ENCODE data around the gene JAKMIP1.

JAKMIP1 gene

GRCh38 chr4:5992171-5992827 lies 208.1 kb downstream of the JAKMIP1 start:
- Histone ChIP-seq H3K27me3 (ENCODE audit: insufficient read depth, low read length, poor library complexity, severe bottlenecking) (no peaks in the 10 kb centered on the region), H3K79me2 (ENCODE audit: insufficient read depth, low read length) (no peaks in the 10 kb centered on the region), H3K9me3 (ENCODE audit: insufficient read depth, low read depth, low read length) (no peaks in the 10 kb centered on the region; the same call in 1 of the 2 replicates), H3K36me3 (ENCODE audit: insufficient read depth, low read length) (no peaks in the 10 kb centered on the region), H4K20me1 (ENCODE audit: insufficient read depth, low read length, poor library complexity, severe bottlenecking) (no peaks in the 10 kb centered on the region), H2AFZ (ENCODE audit: low read length) (no peak overlapping the region), H3K9me2 (replicated peaks; ENCODE audit: low read depth, low read length) (no peaks in the 10 kb centered on the region), H3K4me3 (ENCODE audit: low read length, poor library complexity, severe bottlenecking) (no peak overlapping the region), H3K4me2 (ENCODE audit: low read depth, low read length, poor library complexity, severe bottlenecking) (no peak overlapping the region), H3F3A (ENCODE audit: low read depth) (no peaks in the 10 kb centered on the region), H3K9ac (ENCODE audit: low read depth, low read length, poor library complexity, severe bottlenecking) (no peak overlapping the region), H3K4me1 (ENCODE audit: insufficient read depth, low read length, poor library complexity, severe bottlenecking) (no peaks in the 10 kb centered on the region)
- TF ChIP-seq EZH2phosphoT487 (IDR thresholded peaks at IDR 0.05; ENCODE audit: borderline replicate concordance) (no peak), CTCF (conservative IDR thresholded peaks at IDR 0.05; ENCODE audit: low read length) (no peak)

DNA sequence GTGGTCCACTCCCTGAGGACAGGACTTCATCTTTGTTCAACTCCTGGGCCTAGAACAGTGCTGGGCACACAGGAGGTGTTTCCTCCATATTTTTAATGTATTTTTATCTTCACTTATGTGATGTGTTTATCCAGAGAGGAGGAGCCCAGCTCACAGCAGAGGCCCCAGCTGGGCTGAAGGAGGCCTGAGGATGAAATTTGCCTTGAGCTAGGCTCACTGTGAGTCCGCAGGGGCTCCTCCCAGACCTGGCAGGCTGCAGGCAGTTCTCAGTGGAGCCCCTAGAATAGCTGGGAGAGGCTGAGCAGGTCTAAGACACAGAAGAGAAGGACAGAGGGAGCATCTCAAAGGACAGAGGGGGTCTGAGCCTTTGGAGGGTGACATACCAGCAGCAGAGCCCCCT lies 208.9 kb downstream of the JAKMIP1 start:
- Histone ChIP-seq H3K36me3 (ENCODE audit: insufficient read depth, low read length) (no peaks in the 10 kb centered on the region), H3K9me3 (ENCODE audit: insufficient read depth, low read depth, low read length) (no peaks in the 10 kb centered on the region; the same call in 1 of the 2 replicates), H3K27me3 (ENCODE audit: insufficient read depth, low read length, poor library complexity, severe bottlenecking) (no peaks in the 10 kb centered on the region), H3K9me2 (replicated peaks; ENCODE audit: low read depth, low read length) (no peaks in the 10 kb centered on the region), H3F3A (ENCODE audit: low read depth) (no peaks in the 10 kb centered on the region), H3K4me3 (ENCODE audit: low read length, poor library complexity, severe bottlenecking) (no peak overlapping the region), H3K9ac (ENCODE audit: low read depth, low read length, poor library complexity, severe bottlenecking) (no peak overlapping the region), H3K4me2 (ENCODE audit: low read depth, low read length, poor library complexity, severe bottlenecking) (no peak overlapping the region), H4K20me1 (ENCODE audit: insufficient read depth, low read length, poor library complexity, severe bottlenecking) (no peaks in the 10 kb centered on the region), H3K4me1 (ENCODE audit: insufficient read depth, low read length, poor library complexity, severe bottlenecking) (no peaks in the 10 kb centered on the region), H3K79me2 (ENCODE audit: insufficient read depth, low read length) (no peaks in the 10 kb centered on the region), H2AFZ (ENCODE audit: low read length) (no peak overlapping the region)
- no peak for TF ChIP-seq EZH2phosphoT487 (IDR thresholded peaks at IDR 0.05; ENCODE audit: borderline replicate concordance)
- no peak for TF ChIP-seq CTCF (conservative IDR thresholded peaks at IDR 0.05; ENCODE audit: low read length)

DNA sequence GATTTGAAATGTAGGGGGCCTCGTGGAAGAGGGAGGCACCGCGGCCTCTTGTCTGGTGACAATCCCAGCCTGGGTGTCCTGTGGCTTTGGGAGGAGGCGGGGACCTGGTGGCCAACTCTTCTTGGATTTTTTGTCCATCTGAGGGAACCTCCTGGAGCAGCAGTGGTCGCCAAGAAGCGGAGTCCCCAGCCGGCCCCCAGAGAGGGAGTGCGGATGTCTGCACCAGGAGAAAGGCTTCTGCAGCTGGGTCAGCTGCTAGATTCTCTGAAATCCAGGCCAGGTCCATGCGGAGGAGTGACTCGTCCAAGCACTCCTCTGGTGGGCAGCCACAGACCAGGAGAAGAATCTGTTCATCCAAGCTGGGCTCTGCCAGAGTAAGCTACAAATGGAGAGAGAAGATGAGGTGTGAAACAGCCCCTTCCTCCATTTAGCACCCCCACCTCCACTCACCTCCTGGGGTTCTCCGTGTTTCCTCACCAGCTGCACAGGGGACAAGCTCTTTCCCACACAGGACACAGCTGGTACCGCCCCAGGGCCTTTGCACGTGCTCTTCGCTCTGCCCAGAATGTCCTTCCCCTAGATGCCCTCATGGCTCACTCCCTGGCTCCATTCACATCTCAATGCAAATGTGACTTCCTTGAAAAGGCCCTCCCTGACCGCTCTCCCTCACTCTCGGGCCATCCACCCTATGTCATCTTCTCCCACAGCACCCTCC lies 209.7 kb downstream of the JAKMIP1 start:
- TF ChIP-seq CTCF (conservative IDR thresholded peaks at IDR 0.05; ENCODE audit: low read length) (no peak), EZH2phosphoT487 (IDR thresholded peaks at IDR 0.05; ENCODE audit: borderline replicate concordance) (no peak)
- Histone ChIP-seq H3F3A (ENCODE audit: low read depth) (no peaks in the 10 kb centered on the region), H3K4me3 (ENCODE audit: low read length, poor library complexity, severe bottlenecking) (no peak overlapping the region), H3K4me1 (ENCODE audit: insufficient read depth, low read length, poor library complexity, severe bottlenecking) (no peaks in the 10 kb centered on the region), H3K79me2 (ENCODE audit: insufficient read depth, low read length) (no peaks in the 10 kb centered on the region), H4K20me1 (ENCODE audit: insufficient read depth, low read length, poor library complexity, severe bottlenecking) (no peaks in the 10 kb centered on the region), H2AFZ (ENCODE audit: low read length) (no peak overlapping the region), H3K36me3 (ENCODE audit: insufficient read depth, low read length) (no peaks in the 10 kb centered on the region), H3K9ac (ENCODE audit: low read depth, low read length, poor library complexity, severe bottlenecking) (no peak overlapping the region), H3K9me3 (ENCODE audit: insufficient read depth, low read depth, low read length) (no peaks in the 10 kb centered on the region; the same call in 1 of the 2 replicates), H3K9me2 (replicated peaks; ENCODE audit: low read depth, low read length) (no peaks in the 10 kb centered on the region), H3K4me2 (ENCODE audit: low read depth, low read length, poor library complexity, severe bottlenecking) (no peak overlapping the region), H3K27me3 (ENCODE audit: insufficient read depth, low read length, poor library complexity, severe bottlenecking) (no peaks in the 10 kb centered on the region)

All from Loucy (cell line).